RKO (cell line): ENCODE measurements around the gene PLA2G7.
A peak's percentile ranks its signal among the peaks of the same experiment; 100 is the strongest.

ENCODE experiments used
- DNase-seq: peaks from one replicate; pipeline ENCODE4 v3.0.0-alpha.2; 2016; ENCODE audit warnings: low spot score

The PLA2G7 gene

GRCh38 chr6:46688966-46689335 lies 46.2 kb downstream of the PLA2G7 start:
- DNase-seq = no peak

GRCh38 chr6:46688117-46688965 lies 46.8 kb downstream of the PLA2G7 start:
- no peak for DNase-seq

GRCh38 chr6:46687619-46688097 lies 47.5 kb downstream of the PLA2G7 start, which contains the start of gene TDRD6:
Gene TDRD6 (plus strand): TSS chr6:46687885. CDS start chr6:46688129, 244 bp downstream.
- no peak for DNase-seq

GRCh38 chr6:46684771-46685170 lies 50.4 kb downstream of the PLA2G7 start:
- peak; percentile 31 for DNase-seq

GRCh38 chr6:46677314-46677654 lies 57.9 kb downstream of the PLA2G7 start:
- DNase-seq = peak; percentile 23

GRCh38 chr6:46676604-46677313 lies 58.4 kb downstream of the PLA2G7 start:
- no peak for DNase-seq

- DNase-seq = no peak
These were observed 60.8 kb downstream of the PLA2G7 start for GRCh38 chr6:46674410-46674809.

GRCh38 chr6:46667377-46667776 lies 67.8 kb downstream of the PLA2G7 start:
- DNase-seq = no peak

GRCh38 chr6:46661483-46661882 lies 73.7 kb downstream of the PLA2G7 start:
- DNase-seq = no peak

GRCh38 chr6:46657642-46658041 lies 77.5 kb downstream of the PLA2G7 start:
- DNase-seq = no peak

GRCh38 chr6:46655803-46656202 lies 79.4 kb downstream of the PLA2G7 start:
- DNase-seq = no peak
